Muscle of leg (tissue), 11 donors: ENCODE measurements around the gene PTDSS2. TPM values are rescaled to one million over a fixed set of nuclear protein-coding genes. Genes with fewer than 3 reads are reported as not detected.

Experiments
- DNase-seq: peaks from one replicate; pipeline ENCODE4 v3.0.0; 2013
- H3K27ac ChIP-seq: one replicate; pipeline ENCODE4 v1.5.1; 2013; ENCODE audit warnings: mild to moderate bottlenecking, low read length, control low read depth
- H3K27me3 ChIP-seq: one replicate; pipeline ENCODE4 v1.6.1; 2013; ENCODE audit warnings: low read length; ENCODE audit not compliant: control insufficient read depth, insufficient read depth
- H3K36me3 ChIP-seq: one replicate; pipeline ENCODE4 v1.6.1; 2013; ENCODE audit warnings: low read length; ENCODE audit not compliant: control insufficient read depth, insufficient read depth
- H3K4me1 ChIP-seq: one replicate; pipeline ENCODE4 v1.6.1; 2013; ENCODE audit warnings: low read length; ENCODE audit not compliant: control insufficient read depth, insufficient read depth
- H3K4me3 ChIP-seq: one replicate; pipeline ENCODE4 v1.5.1; 2013; ENCODE audit warnings: low read length, control low read depth
- H3K9me3 ChIP-seq: replicated peaks from 2 replicates; pipeline ENCODE4 v1.6.1; 2013; ENCODE audit warnings: low read depth, low read length; ENCODE audit not compliant: control insufficient read depth
- WGBS: methylation state at CpG from one replicate; pipeline ENCODE4 v1.1.5; 2013; ENCODE audit warnings: missing lambda C conversion rate; ENCODE audit not compliant: insufficient coverage; 5-methylcytosine and 5-hydroxymethylcytosine counted together
- polyA plus RNA-seq, 8 donors: library from polyadenylated mRNA; unstranded; fragments of 120-200 nt; gene quantifications; one replicate each; pipeline versions ENCODE4 v1.2.1 to v1.2.3, GENCODE V29; 2013; ENCODE audit warnings: inconsistent platforms in 1 of 8, low replicate concordance in 1 of 8; ENCODE audit not compliant: insufficient read length in 8 of 8, insufficient read depth in 1 of 8
- total RNA-seq: library from RNA; stranded (reverse); fragments of 120-200 nt; gene quantifications from one replicate; pipeline ENCODE4 v1.2.4, GENCODE V29; 2013

The PTDSS2 gene
- total and polyA plus RNA-seq, 9 donors: 19.4 to 47.2 (median 29.9) TPM

- H3K4me1 ChIP-seq: peaks cover 29% of the 10 kb centered on the region
- no peaks in the 10 kb centered on the region for H3K9me3 ChIP-seq
- H3K4me3 ChIP-seq: no peak overlapping the region
- no peak overlapping the region for H3K27ac ChIP-seq
- WGBS: 70% methylated on average over 4 of the region's 9 CpGs
- H3K36me3 ChIP-seq: peaks cover 5% of the 10 kb centered on the region
- no peak for DNase-seq
- H3K27me3 ChIP-seq: no peaks in the 10 kb centered on the region
These were observed 25.9 kb downstream of the PTDSS2 start for GRCh38 chr11:475941-476340.

GRCh38 chr11:476416-476815 lies 26.3 kb downstream of the PTDSS2 start:
- no peak for DNase-seq
- H3K9me3 ChIP-seq: no peaks in the 10 kb centered on the region
- H3K27me3 ChIP-seq: no peaks in the 10 kb centered on the region
- peaks cover 5% of the 10 kb centered on the region for H3K36me3 ChIP-seq
- no peak overlapping the region for H3K4me3 ChIP-seq
- H3K27ac ChIP-seq: no peak overlapping the region
- WGBS: 85% methylated on average over 14 of the region's 15 CpGs
- H3K4me1 ChIP-seq: peaks cover 29% of the 10 kb centered on the region

- Histone ChIP-seq H3K36me3 (peaks cover 5% of the 10 kb centered on the region), H3K27ac (no peak overlapping the region), H3K9me3 (no peaks in the 10 kb centered on the region), H3K27me3 (no peaks in the 10 kb centered on the region), H3K4me1 (peaks cover 29% of the 10 kb centered on the region), H3K4me3 (no peak overlapping the region)
- no peak for DNase-seq
- WGBS: 46% methylated on average over 13 of the region's 16 CpGs
These were observed 27.1 kb downstream of the PTDSS2 start for GRCh38 chr11:477052-477715.

- WGBS: 83% methylated on average over 7 of the region's 13 CpGs
- no peak overlapping the region for H3K4me3 ChIP-seq
- peaks cover 29% of the 10 kb centered on the region for H3K4me1 ChIP-seq
- no peaks in the 10 kb centered on the region for H3K27me3 ChIP-seq
- H3K9me3 ChIP-seq: peaks cover 9% of the 10 kb centered on the region
- H3K27ac ChIP-seq: peak overlapping the region; percentile 13
- peaks cover 5% of the 10 kb centered on the region for H3K36me3 ChIP-seq
- peak; percentile 49 for DNase-seq
These were observed 29.2 kb downstream of the PTDSS2 start for GRCh38 chr11:479311-479710.

- H3K9me3 ChIP-seq: peaks cover 9% of the 10 kb centered on the region
- H3K4me3 ChIP-seq: no peak overlapping the region
- H3K27ac ChIP-seq: no peak overlapping the region
- H3K4me1 ChIP-seq: peaks cover 5% of the 10 kb centered on the region
- H3K27me3 ChIP-seq: no peaks in the 10 kb centered on the region
- no peak for DNase-seq
- 96% methylated on average over 38 of the region's 38 CpGs for WGBS
- peaks cover 5% of the 10 kb centered on the region for H3K36me3 ChIP-seq
These were observed 34.5 kb downstream of the PTDSS2 start for GRCh38 chr11:484616-485015.

- Histone ChIP-seq H3K4me3 (no peak overlapping the region), H3K36me3 (peaks cover 19% of the 10 kb centered on the region), H3K27me3 (no peaks in the 10 kb centered on the region), H3K9me3 (peaks cover 9% of the 10 kb centered on the region), H3K4me1 (peaks cover 2% of the 10 kb centered on the region), H3K27ac (no peak overlapping the region)
- DNase-seq: no peak
- WGBS: 91% methylated on average over 22 of the region's 23 CpGs
These were observed 36.1 kb downstream of the PTDSS2 start for GRCh38 chr11:486189-486588.

- no peaks in the 10 kb centered on the region for H3K27me3 ChIP-seq
These were observed 37.5 kb downstream of the PTDSS2 start for GRCh38 chr11:487571-488021.

GRCh38 chr11:488062-488461 lies 38.0 kb downstream of the PTDSS2 start:
- Histone ChIP-seq H3K4me1 (peaks cover 2% of the 10 kb centered on the region), H3K36me3 (peaks cover 31% of the 10 kb centered on the region), H3K9me3 (peaks cover 4% of the 10 kb centered on the region), H3K27ac (no peak overlapping the region), H3K4me3 (no peak overlapping the region), H3K27me3 (no peaks in the 10 kb centered on the region)
- no peak for DNase-seq
- 84% methylated on average over 21 of the region's 25 CpGs for WGBS

More at GRCh38 chr11:487571-488021, 37.5 kb downstream of the PTDSS2 start:
- Histone ChIP-seq H3K27ac (no peak overlapping the region), H3K9me3 (peaks cover 5% of the 10 kb centered on the region), H3K4me3 (no peak overlapping the region), H3K36me3 (peaks cover 27% of the 10 kb centered on the region), H3K4me1 (peaks cover 2% of the 10 kb centered on the region)
- no peak for DNase-seq
- 92% methylated on average over 22 of the region's 22 CpGs for WGBS

GRCh38 chr11:488579-488978 lies 38.5 kb downstream of the PTDSS2 start:
- Histone ChIP-seq H3K36me3 (peaks cover 36% of the 10 kb centered on the region), H3K27me3 (no peaks in the 10 kb centered on the region)
- WGBS: 90% methylated on average over 17 of the region's 19 CpGs

GRCh38 chr11:488992-489391 lies 38.9 kb downstream of the PTDSS2 start:
- Histone ChIP-seq H3K27me3 (no peaks in the 10 kb centered on the region), H3K4me3 (no peak overlapping the region), H3K36me3 (peaks cover 38% of the 10 kb centered on the region), H3K9me3 (no peaks in the 10 kb centered on the region), H3K27ac (peak overlapping the region; percentile 1), H3K4me1 (peaks cover 2% of the 10 kb centered on the region)
- DNase-seq: no peak
- WGBS: 88% methylated on average over 16 of the region's 19 CpGs

More at GRCh38 chr11:488579-488978, 38.5 kb downstream of the PTDSS2 start:
- H3K27ac ChIP-seq: peak overlapping the region; percentile 1
- no peak for DNase-seq
- H3K9me3 ChIP-seq: peaks cover 2% of the 10 kb centered on the region
- peaks cover 2% of the 10 kb centered on the region for H3K4me1 ChIP-seq
- no peak overlapping the region for H3K4me3 ChIP-seq
